Jurkat, Clone E6-1 (cell line): ENCODE results near the gene RFX8.

Source experiments
- DNase-seq: peaks from one replicate; pipeline ENCODE4 v3.0.0-alpha.2; 2011; ENCODE audit warnings: low read depth, low spot score
- H3K4me3 ChIP-seq: 2 replicates; pipeline ENCODE4 v1.5.1; 2011; ENCODE audit warnings: mild to moderate bottlenecking, low read length, control low read depth, moderate library complexity

RFX8 gene

DNA sequence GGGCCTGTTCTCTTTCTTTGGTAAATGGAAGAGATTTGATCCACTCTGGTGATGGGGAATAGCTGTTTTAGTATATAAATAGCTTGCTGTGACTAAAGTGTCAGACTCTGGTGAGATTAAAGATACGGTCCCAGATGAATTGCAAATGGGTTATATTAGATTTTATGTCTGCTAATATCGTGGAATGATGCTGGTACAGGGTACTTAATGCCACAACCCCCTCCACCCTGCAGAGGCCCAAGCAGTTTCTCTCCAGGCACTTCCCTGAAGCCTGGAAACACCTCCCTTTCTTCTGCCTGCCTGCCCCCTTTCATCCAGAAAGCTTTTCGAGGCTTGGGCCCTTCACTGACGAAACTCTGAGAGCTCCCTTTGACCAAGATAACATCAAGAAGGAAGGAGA, 21.4 kb upstream of the RFX8 start:
- no peak for DNase-seq

DNA sequence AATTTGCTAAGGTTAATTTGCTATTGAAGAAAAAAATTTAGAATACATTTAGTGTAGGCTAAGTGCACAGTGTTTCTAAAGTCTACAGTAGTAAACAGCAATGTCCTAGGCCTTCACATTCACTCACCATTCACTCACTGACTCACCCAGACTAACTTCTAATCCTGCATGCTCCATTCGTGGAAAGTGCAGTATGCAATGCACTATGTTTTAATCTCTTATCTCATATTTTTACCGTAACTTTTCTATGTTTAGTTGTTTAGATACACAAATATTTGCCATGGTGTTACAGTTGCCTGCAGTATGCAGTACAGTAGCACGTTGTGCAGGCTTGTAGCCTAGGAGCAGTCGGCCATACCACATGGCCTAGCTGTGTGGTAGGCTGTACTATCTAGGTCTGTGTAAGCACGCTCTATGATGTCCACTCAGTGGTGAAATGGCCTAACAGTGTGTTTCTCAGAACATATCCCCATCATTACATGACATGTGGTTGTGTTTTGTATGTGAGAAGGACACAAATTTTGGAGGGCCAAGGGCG, 18.1 kb upstream of the RFX8 start:
- DNase-seq: no peak
- H3K4me3 ChIP-seq: no peak overlapping the region

More for the DNA sequence above, 21.4 kb upstream of the RFX8 start:
- H3K4me3 ChIP-seq: no peak overlapping the region

DNA sequence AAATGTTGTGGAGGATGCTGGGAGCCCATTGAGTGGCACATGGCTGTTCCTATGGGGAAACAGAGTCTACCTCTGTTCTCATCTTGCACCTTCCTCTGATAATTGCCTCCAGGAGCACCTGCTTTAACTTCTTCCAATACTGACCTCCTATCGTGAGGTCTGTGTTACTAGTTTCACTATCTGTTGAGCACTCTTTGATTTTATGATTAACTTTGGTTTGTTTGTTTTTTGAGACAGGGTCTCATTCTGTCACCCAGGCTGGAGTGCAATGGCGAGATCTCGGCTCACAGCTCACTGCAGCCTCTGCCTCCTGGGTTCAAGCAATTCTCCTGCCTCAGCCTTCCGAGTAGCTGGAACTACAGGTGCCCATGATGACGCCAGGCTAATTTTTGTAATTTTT, 12.1 kb upstream of the RFX8 start:
- H3K4me3 ChIP-seq: no peak overlapping the region
- DNase-seq: no peak

DNA sequence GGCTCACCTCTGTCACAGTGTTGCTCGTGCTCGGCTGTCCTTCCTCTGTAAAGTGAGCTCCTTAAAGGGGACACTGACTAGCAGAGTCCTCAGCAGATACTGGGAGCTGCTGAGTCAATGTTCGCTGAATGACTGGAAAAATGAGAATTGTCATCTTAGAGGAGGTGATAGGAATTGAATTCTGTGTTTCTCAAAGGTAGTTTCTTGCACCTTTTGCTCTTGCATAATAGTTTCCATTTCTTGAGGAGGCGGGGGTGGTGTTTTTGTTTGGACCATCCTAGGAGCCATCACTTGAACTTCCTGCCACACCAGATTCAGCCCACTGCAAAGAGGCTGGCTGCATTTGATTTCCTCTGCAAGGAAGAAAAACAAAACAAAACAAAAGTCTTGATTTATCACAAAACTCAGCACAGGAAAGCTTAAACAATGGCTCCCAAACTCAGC, 11.4 kb upstream of the RFX8 start:
- DNase-seq: no peak
- no peak overlapping the region for H3K4me3 ChIP-seq

DNA sequence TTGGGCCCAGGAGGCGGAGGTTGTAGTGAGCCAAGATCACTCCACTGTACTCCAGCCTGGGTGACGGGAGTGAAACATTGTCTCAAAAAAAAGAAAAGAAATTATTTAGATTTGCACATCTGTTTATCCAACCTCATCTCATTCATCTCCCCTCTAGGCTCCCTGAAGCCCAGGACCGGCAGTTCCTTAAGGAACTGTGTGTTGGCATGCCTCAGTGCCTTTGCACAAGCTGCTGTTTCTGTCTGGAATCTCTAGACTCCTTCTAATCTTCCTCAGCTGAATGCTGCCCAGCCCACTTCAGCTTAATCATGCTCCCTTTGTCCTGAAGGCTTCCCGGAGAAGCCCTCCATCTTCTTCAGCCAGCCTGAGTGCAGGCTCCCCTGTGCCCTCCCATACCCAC, 10.9 kb upstream of the RFX8 start:
- DNase-seq: no peak
- H3K4me3 ChIP-seq: no peak overlapping the region

DNA sequence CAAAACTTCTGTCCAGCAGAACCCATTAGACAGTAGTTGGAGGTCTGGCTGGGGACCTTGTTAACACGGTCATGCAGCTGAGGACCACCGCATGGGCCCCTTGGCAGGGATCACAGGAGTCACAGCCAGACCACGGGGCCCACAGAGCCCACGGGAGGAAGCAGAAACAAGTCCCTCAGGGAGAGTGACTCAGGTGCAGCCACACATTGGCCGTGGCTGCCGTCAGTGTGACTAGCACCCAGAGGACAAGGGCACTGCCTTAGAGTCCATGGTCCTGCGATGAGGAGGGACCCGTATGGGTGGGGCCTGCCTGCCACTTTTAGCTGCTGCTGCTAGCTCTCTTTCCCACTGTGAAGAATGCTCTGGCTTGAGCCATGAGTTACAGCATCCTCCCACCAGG, 5.9 kb upstream of the RFX8 start:
- H3K4me3 ChIP-seq: no peak overlapping the region
- DNase-seq: no peak

DNA sequence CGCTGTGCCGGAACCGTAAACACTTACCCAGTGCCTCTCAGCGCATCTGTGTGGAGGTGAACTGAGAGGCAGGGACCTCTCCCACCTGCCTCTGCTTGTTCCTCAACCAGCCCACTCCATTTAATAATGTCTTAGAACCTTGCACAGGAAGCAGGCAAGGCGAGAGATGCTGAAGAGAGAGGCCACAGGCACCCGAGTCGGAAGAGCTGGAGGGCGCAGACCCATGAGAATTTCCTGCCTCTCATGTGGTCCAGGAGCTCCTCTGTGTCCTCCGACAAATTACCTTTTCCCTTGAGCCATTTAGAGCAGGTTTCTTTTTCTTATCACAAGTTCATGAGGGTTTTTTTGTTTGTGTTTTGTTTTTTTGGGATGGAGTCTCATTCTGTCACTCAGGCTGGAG, 4.9 kb upstream of the RFX8 start:
- peak; percentile 69 for DNase-seq
- H3K4me3 ChIP-seq: peak overlapping the region; percentile 2; the same call in 1 of the 2 replicates

DNA sequence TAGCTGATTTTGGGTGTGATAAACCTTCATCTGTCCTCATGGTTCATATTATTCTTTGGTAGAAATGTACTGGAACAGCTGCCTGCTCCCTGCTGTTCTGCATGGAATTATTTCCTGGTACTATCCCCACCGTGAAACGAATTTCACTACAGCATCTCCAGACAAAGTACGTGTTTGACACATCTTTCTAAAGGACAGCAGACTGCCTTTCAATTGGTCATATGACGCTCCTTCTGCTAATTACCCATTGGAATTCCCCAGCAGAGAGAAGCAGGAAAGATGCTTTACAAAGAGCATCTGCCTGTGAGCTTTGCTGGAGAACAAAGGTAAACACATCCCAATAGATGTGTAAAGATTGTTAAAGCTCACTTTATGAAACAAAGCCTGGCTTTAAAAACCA, 4.4 kb upstream of the RFX8 start:
- H3K4me3 ChIP-seq: no peak overlapping the region
- no peak for DNase-seq

DNA sequence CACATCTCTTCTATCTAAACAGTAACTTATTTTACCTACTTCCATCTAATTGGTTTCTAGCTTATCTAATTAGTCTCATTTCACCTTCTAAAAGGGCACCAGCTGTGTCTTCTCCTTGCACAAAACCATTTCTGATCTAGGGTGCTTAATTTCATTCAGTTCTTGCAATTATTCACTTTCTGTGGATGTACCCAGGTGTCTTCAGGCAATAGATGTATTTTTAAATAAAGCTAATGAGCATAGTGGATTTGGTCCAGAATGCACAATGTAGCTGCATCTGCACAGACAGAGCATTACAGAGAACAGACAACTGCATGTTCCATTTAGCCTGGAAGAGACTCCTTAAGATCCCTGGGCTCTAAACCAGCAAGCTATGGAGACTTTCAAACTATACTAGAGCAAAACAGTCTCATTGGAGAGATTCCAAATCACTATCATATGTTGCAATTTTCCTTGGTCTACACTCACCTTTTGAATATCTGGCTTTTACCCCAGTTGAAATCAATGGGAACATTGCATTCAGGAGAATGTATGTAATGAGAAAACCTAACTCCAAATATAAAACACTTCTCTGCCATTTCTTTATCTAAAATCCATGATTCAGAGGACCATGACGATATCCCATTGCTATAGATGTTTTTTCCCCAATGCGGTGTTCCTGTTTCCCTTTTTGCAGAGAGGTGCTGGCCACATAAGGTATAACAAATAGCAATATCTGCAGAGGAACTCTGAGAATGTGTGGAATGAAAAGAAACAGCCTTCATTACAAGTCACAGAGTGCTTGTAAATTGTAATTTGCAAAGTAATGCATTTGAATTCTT, 3.5 kb upstream of the RFX8 start:
- H3K4me3 ChIP-seq: no peak overlapping the region
- no peak for DNase-seq

DNA sequence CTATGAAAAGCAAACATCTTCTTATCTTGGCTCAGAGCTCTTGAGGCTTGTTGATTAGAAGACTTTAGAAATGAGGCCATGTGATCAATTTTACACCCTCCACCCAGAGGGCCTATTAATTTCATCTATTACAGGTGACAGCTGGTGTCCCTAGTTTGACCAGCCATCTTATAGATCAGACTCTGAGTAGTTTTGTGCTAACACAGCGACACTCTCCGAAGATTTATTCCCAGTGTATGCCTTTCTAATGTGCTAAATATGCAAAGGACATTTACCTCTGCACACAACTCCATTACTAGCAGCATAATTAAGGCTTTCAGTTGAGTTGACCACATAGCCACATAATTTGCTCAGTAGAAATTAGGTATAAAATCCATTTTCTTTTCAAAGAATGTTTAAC, 2.6 kb upstream of the RFX8 start:
- H3K4me3 ChIP-seq: no peak overlapping the region
- no peak for DNase-seq

DNA sequence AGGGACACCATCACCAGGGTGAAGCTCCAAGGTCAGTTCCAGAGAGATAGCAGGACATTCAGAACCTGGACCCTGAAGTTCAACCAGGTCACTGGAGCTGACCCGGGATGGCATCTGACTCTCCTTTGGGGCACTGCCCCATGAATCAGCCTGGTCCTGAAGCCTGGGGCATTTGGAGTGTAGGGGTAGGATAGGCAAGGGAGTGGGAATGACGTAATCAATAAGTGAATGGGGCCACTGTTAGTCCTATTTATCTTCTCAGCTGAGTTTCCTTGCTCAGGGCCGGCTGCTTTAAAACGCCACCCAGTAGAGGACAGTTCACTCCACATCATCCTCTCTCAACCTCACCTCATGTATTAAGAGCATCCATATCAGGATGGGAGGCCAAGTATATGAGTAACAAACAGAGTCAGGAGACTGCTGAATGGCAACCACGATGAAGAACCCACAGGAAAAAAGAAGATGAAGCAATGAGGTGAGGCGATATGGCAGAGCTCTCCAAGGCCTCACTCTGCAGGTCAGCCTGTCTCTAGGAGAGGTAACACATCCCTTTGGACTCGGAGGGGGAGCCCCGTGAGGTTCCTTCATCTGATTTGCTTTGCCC, 1.8 kb upstream of the RFX8 start:
- H3K4me3 ChIP-seq: no peak overlapping the region
- no peak for DNase-seq

DNA sequence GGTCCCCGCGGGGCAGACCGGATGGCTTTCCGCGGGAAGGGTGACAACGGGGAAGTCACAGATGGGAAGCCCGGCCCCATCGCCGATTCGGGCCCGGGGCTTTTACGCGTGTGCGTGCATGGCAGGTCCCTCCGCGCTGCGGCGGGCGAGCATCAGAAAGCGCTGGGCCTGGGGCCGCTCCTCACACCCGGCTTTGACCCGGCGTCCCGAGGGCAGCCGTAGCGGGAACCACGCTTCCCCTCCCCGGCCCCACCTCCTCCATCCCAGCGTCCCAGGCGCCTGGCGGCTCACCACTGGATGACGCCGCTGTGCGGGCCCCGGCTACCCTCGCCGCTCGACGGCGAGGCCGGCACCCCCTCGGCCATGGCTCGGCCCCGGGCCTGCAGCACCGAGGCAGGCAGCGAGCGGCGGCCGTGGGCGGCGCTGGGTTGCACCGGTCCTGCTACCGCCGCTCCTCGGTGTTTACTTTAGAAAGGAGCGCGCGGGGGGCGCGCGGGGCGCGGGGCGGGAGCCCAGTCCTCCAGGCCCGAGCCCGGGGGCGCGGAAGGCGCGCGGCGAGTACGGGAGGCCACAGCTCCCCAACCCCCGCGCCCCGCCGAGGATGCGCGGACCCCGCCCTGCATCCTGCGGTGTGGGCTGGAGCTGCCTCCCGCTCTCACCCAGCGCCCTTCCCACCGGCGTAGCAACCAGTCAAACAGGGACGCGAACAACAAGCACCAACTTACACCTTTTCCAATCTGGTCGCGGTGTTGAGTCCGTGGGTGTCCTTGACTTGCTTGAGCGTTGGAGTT, 806 bp downstream of the RFX8 start:
- peak overlapping the region; percentile 64 for H3K4me3 ChIP-seq
- DNase-seq: peak; percentile 51

DNA sequence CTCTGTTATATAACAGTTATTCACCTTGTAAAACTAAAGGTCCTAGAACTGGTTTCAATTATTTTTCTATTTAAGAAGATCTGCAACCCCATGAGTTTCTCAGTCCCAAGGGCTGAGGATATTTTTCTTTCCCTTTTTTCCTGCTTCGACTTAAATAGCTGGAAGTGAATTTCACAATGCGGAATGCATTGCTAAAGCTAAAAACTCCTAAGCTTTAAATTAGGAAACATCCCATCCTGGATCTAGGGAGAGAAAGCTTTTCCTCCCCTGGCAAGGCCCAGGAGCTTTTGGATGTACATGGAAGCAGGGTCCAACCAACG, 1.4 kb downstream of the RFX8 start:
- H3K4me3 ChIP-seq: peak overlapping the region; percentile 64
- no peak for DNase-seq

DNA sequence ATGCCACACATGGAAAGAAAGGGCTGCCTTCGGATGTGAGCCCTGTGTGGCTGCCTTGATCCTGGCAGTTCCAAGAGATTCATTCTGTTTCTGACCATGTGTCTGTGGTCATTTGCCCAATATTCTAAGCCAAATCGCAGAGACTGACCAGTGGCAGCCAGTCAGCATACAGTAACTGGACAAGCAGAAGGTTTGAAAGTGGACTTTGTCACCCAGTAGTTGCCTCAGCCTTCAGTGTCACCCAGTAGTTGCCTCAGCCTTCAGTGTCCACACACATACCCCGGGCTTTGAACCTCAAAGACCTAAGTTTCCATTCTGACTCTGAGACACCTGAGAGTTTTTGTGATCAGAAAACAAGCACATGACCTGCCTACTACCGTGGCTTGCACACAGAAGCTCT, 5.0 kb downstream of the RFX8 start:
- H3K4me3 ChIP-seq: no peak overlapping the region
- no peak for DNase-seq

DNA sequence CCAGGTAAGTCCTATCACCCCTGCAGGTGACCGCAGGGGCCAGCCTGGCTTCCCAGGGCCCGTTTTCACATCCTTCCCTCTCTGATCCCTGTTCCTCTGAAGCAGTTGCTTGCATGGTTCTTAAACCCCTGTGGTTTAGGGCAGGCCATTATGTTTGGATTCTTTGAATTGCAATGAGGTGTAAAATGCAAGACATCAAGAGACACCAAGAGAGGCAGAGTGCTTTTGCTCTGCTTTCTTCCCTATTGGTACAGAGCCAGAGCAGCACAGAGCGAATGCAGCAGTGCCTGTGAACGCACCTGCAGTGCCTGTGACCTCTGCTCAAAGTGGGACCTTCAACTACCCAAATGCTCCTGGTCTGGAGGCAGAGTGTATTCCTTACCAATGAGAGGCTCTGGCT, 7.6 kb downstream of the RFX8 start:
- DNase-seq: no peak
- no peak overlapping the region for H3K4me3 ChIP-seq

DNA sequence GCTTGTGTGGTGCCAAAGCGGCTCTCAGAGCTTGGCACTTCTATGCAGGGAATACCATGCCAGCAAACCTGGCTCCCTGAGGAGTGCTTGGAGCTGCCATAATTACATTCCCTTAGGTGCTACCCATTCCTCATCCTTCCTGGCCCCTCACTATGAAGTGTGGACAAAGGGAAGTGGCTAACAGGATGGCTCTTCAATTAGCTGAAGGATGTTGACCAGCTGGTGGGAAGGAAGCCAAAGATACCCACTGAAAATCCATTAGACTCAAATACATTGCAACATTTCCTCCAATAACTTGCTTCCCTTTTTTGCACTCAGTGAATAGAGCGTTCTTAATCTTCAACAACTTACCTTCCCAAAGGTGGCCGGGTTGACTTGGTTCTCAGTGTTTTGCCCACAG, 8.5 kb downstream of the RFX8 start:
- DNase-seq: no peak
- no peak overlapping the region for H3K4me3 ChIP-seq

DNA sequence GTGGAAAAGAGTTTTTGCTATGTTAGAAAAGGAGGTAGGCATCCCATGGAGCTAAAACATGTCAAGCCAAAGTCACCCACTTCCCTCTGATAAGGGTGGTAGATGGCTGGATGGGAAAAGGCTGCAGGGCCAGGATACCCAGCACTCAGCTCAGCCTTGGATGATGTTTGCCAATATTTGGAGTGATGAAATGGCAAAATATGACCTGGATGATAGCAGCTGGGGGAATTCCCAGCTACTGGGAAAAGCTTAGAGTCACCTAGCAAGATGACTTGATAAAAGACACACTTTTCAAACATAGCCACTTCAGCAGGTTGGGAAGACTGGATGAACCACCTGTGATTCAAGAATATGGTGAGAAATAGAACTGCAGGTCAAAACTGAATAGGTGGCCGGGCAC, 10.1 kb downstream of the RFX8 start:
- no peak for DNase-seq
- no peak overlapping the region for H3K4me3 ChIP-seq

DNA sequence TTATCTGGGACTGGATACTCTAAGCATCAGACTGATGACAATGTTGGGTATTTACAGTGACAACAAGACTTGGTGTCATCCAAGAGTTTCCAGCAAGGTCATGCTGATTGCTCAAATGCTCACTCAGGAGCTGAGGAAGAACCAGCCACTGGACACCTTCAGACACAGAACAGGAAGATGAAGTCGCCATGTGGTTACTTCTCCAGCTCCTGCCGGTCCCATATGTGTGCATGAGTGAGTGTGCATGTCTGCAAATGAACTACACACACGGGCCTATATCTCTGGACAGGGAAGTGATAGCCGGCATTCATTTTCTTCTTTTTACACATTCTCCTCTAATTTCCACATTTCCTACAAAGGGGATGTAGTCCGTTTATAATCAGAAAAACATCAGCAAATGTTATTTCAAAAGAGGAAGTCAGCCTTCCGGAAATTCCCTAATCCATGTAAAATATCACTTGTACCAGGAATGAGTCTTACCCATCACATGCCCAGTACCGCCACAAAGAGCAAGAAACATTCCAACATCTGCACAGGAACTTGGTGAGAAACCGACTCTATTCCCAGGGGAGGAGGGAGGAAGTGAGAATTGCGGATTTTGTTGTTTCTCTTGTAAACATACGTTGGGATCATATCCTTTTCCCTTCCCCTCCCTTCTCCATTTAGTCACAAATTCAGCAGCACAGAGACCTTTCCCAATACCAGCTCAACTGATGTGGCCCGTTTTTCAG, 10.8 kb downstream of the RFX8 start:
- no peak for DNase-seq
- no peak overlapping the region for H3K4me3 ChIP-seq

DNA sequence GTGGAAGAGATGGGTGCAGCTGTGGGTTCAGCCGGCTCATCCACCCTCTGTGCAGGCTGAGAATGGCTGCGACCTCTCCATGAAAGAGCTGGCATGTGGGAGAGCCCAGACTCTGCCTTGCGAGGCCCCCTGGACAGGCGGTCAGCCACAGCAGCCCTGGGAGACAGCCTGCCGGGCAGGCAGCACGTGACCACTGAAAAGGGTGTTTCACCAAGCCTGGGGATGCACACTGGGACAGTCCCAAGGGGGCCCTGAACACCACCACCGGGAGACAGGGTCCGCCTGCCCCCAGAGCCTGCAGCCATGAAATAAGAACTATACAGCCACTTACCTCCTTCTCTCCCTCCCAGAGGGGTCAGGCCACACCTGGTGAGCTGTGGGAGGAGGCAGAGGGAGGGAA, 11.5 kb downstream of the RFX8 start:
- H3K4me3 ChIP-seq: no peak overlapping the region
- no peak for DNase-seq
